IPS-NIHi11 (cell line): Measurements from ENCODE around the gene BHLHE40.
A peak's percentile ranks its signal among the peaks of the same experiment; 100 is the strongest.
"Not testable (repeated sequence)": the region's sequence is repeated elsewhere in the genome, so short reads cannot be mapped to it uniquely, and the experiment has no call there.

Experiments used
- DNase-seq: peaks from one replicate; pipeline ENCODE4 v3.0.0; 2012; ENCODE audit warnings: mixed read lengths, low spot score

The BHLHE40 gene

DNA sequence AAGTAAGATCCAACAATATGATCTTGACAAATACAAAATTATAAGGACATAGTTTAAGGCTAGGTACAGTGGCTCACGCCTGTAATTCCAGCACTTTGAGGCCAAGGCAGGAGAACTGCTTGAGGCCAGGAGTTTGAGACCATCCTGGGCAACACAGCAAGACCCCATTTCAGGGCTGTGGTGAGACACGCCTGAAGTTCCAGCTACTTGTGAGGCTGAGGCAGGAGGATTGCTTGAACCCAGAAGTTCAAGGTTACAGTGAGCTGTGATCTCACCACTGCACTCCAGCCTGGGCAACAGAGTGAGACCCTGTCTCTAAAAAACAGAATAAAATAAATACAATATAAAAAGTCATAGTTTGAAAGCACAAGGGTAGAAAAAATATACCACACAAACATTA lies 17.4 kb upstream of the BHLHE40 start:
- DNase-seq: not testable (repeated sequence)

DNA sequence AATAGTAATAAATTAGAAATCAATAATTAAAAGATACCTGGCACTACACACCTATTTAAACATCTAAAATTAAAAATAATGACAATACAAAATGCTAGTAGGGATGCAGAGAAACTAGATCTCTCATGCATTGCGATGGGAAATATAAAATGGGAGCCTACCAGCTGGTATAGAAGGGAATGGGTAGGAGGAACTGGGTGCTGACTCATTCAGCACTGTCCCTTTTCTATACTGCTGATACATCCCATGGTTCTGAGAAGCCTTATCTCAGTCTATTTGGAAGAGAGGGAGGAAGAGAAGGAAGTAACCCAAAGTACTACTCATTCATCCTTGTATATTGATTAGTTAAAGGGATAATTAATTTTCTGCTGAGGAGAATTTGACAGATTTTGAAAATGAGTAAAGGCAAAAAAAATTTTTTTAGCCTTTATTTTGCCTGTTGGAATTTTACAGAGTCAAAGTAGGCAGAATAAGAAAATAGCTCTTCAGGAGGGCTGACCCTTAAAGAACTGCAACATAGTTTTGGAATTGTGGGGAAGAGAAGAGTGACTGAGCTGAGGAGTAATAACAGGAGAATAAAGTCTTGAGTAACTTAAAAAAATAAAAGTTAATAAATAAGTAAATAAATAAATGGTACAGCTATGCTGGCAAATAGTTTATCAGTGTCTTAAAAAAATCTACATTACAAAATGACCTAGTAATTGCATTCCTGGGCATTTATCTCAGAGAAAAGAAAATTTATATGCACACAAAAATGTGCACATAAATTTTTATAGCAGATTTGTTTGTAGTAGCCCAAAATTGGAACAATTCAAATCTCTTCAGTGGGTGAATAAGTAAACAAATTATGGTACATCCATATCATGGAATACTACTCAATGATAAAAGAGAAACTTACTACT lies 15.3 kb upstream of the BHLHE40 start:
- DNase-seq: no peak

DNA sequence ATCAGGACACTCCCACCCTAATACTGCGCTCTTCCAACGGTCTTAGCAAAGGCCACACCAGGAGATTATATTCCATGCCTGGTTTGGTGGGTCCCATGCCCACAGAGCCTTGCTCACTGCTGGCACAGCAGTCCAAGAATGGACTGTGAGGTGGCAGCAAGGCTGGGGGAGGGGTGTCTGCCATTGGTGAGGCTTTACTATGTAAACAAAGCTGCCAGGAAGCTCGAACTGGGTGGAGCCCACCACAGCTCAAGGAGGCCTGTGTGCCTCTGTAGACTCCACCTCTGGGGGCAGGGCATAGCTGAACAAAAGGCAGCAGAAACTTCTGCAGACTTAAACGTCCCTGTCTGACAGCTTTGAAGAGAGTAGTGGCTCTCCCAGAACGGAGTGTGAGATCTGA lies 13.2 kb upstream of the BHLHE40 start:
- not testable (repeated sequence) for DNase-seq

GRCh38 chr3:4967683-4968082 lies 11.6 kb upstream of the BHLHE40 start:
- not testable (repeated sequence) for DNase-seq

GRCh38 chr3:4971437-4971836 lies 7.8 kb upstream of the BHLHE40 start:
- DNase-seq: not testable (repeated sequence)

GRCh38 chr3:4971838-4972237 lies 7.4 kb upstream of the BHLHE40 start:
- no peak for DNase-seq

- DNase-seq: no peak
Measured at GRCh38 chr3:4972652-4973643, 6.3 kb upstream of the BHLHE40 start.

- DNase-seq: no peak
Measured at GRCh38 chr3:4974154-4974553, 5.1 kb upstream of the BHLHE40 start.

GRCh38 chr3:4976109-4976508 lies 3.1 kb upstream of the BHLHE40 start:
- DNase-seq: peak; percentile 53

- peak; percentile 42 for DNase-seq
Measured at GRCh38 chr3:4977001-4977852, 2.0 kb upstream of the BHLHE40 start.

DNA sequence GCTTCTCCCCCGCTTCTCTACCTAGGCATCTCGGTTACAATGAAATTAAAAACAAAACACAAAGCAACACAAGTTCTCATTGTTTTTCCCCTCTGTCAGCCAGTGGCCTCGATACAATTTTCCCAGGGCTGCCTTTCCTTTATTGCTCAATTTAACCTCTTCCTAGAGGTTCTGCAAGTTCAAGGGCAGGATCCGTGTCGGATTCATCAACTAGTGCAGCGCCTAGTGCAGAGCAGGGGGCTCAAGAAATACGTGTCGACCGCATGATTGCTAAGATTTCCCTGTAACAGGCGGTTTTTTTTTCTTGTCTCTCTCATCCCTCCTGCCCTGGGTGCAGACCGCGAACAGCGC lies 1.4 kb upstream of the BHLHE40 start:
- DNase-seq: no peak

GRCh38 chr3:4978204-4978965 lies 852 bp upstream of the BHLHE40 start:
- DNase-seq: peak; percentile 79

DNA sequence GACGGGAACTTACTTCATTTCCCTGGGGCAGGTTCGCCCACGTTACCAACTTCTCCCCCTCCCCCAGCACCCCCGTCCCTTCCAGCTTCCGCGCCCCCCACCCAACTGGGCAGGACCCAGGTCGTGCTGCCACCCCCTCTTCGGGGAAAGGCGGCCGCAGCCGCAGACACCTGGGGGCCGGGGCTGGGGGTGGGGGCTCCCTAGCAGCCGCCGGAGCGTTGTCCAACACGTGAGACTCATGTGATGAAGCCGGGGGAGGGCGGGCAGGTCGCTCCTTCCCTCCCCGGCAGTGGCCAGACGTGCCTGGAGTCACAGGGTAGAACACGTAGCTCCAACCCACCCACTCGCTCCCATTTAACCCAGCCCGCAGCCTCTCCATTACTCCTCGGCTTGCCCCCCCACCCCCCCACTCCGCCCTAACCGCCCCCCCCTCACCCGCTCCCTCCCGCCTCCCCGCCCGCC lies 240 bp upstream of the BHLHE40 start:
- DNase-seq: peak; percentile 58

DNA sequence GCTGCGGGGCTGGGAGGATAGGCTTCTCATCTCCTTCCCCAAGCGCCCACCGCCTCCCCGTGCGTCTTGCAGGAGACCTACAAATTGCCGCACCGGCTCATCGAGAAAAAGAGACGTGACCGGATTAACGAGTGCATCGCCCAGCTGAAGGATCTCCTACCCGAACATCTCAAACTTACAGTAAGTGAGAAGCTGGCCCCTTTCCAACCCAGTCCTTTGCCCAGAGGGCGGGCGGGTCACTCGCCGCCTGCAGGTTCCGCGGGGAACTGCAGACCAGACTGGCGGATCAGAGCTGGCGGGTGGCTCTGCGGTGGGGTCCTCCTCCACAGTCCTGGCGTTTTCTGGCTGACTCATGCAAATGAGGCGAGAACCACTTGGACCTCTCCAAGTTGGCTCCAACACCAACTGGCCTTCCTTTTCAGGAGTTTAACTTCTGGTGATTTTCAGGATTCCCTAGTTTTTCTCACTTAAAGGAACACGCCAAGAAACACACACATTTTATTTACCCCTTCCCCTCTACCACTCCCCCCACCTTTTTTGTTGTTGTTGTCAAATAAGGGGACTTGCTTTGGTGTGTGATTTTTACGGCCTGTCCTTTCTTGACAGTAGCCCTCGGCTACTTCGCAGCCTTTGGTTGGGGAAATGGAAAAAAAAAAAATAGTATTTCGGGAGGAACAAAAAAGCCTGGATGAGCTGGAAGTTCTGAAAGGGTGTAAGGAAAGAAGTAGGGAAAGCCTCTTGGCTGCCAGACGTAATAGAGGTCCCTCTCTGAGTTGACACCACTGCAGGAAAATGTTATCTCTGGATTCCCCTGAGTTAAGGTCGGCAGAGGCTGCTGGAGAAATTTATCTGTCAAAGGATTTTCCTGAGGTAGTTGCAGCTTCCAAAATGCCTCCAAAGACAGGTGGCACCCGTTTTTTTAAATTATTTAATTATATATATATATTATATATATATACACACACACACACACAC lies 1.3 kb downstream of the BHLHE40 start:
- DNase-seq: peak; percentile 76

DNA sequence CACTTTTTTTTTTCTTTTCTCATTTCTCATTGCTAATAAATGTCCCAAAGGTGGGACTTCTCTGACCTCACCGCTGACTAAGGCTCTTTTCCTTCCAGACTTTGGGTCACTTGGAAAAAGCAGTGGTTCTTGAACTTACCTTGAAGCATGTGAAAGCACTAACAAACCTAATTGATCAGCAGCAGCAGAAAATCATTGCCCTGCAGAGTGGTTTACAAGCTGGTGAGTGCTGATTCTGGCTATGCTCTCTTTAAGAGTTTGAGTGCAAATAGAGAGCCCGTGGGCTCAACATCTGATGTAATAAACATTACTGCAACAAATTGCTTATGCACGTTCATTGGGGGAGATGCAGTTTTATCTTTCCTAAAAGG lies 2.0 kb downstream of the BHLHE40 start:
- DNase-seq: no peak

- no peak for DNase-seq
Measured at GRCh38 chr3:4981665-4982494, 2.6 kb downstream of the BHLHE40 start.

- DNase-seq: no peak
Measured at GRCh38 chr3:4982773-4983738, 3.8 kb downstream of the BHLHE40 start.
